IMR-90 (cell line): ENCODE data around the gene IFFO2. TPM values are rescaled to one million over a fixed set of nuclear protein-coding genes. Genes with fewer than 3 reads are reported as not detected.

Experiments
- ATAC-seq: fragments of 200-7000 bp; cut with Tn5 transposase; 2 replicates; pipeline ENCODE4 v1.9.1; 2020; ENCODE audit warnings: low read depth, mild to moderate bottlenecking, moderate library complexity
- BruUV-seq: library from RNA; stranded (reverse); fragments of 400-500 nt; replicated peaks from 2 replicates; lab custom pipeline; 2021; lab: Mats Ljungman, UMichigan
- CTCF ChIA-PET: fragments of 300-600 bp; formaldehyde crosslinking; extraction: SDS; loops from one replicate; lab custom pipeline; 2021; ENCODE audit warnings: antibody characterized with exemption; lab: Yijun Ruan, JAX
- POLR2A ChIA-PET: fragments of 300-600 bp; sonication (Branson Sonifier 250); formaldehyde crosslinking; loops from one replicate; lab custom pipeline; 2022; ENCODE audit warnings: antibody characterized with exemption; ENCODE audit not compliant: unreplicated experiment; lab: Charles Lee
- DNase-seq: peaks from one replicate; pipeline ENCODE4 v3.0.0; 2013
- H2AFZ ChIP-seq: replicated peaks from 2 replicates; pipeline ENCODE3; 2013; ENCODE audit warnings: low read length, mild to moderate bottlenecking; ENCODE audit not compliant: poor library complexity
- H2AK5ac ChIP-seq: 2 replicates; pipeline ENCODE4 v1.6.1; 2013; ENCODE audit warnings: low read depth, low read length, inconsistent platforms
- H2AK9ac ChIP-seq: replicated peaks from 2 replicates; pipeline ENCODE3; 2013; ENCODE audit warnings: mild to moderate bottlenecking, low read depth, low read length, moderate library complexity; ENCODE audit not compliant: poor library complexity
- H2BK120ac ChIP-seq: 2 replicates; pipeline ENCODE4 v1.6.1; 2013; ENCODE audit warnings: low read depth, low read length, inconsistent platforms
- H2BK15ac ChIP-seq: 3 replicates; pipeline ENCODE4 v1.6.1; 2013; ENCODE audit warnings: low read depth, low read length, inconsistent platforms
- H2BK20ac ChIP-seq: 2 replicates; pipeline ENCODE4 v1.6.1; 2013; ENCODE audit warnings: low read depth, mild to moderate bottlenecking, inconsistent platforms, low read length, moderate library complexity
- H2BK5ac ChIP-seq: 2 replicates; pipeline ENCODE4 v1.6.1; 2013; ENCODE audit warnings: mild to moderate bottlenecking, low read depth, low read length, inconsistent platforms; ENCODE audit not compliant: poor library complexity, severe bottlenecking
- H3K14ac ChIP-seq: replicated peaks from 2 replicates; pipeline ENCODE4 v1.6.1; 2013; ENCODE audit warnings: low read depth, low read length, inconsistent platforms
- H3K18ac ChIP-seq: 2 replicates; pipeline ENCODE4 v1.6.1; 2013; ENCODE audit warnings: low read depth, low read length, control low read depth
- H3K23ac ChIP-seq: 2 replicates; pipeline ENCODE4 v1.6.1; 2013; ENCODE audit warnings: low read depth, low read length, inconsistent platforms
- H3K27ac ChIP-seq: 2 replicates; pipeline ENCODE4 v1.5.1; 2013; ENCODE audit warnings: mild to moderate bottlenecking, control low read depth, low read length; ENCODE audit not compliant: insufficient read depth
- H3K27me3 ChIP-seq: 2 replicates; pipeline ENCODE4 v1.6.1; 2013; ENCODE audit warnings: low read length; ENCODE audit not compliant: control insufficient read depth, insufficient read depth
- H3K36me3 ChIP-seq: 2 replicates; pipeline ENCODE4 v1.6.1; 2013; ENCODE audit warnings: low read length, mixed read lengths; ENCODE audit not compliant: control insufficient read depth, insufficient read depth
- H3K4ac ChIP-seq: 2 replicates; pipeline ENCODE4 v1.6.1; 2013; ENCODE audit warnings: low read depth, low read length, inconsistent platforms
- H3K4me1 ChIP-seq: 2 replicates; pipeline ENCODE4 v1.6.1; 2013; ENCODE audit warnings: low read length, mixed read lengths; ENCODE audit not compliant: control insufficient read depth, insufficient read depth
- H3K4me2 ChIP-seq: 2 replicates; pipeline ENCODE4 v1.6.1; 2013; ENCODE audit warnings: low read depth, mild to moderate bottlenecking, control low read depth, low read length, moderate library complexity
- H3K4me3 ChIP-seq: 2 replicates; pipeline ENCODE4 v1.5.1; 2013; ENCODE audit warnings: low read depth, mild to moderate bottlenecking, control low read depth, low read length, moderate library complexity; ENCODE audit not compliant: insufficient read depth
- H3K56ac ChIP-seq: 2 replicates; pipeline ENCODE4 v1.6.1; 2013; ENCODE audit warnings: low read length, inconsistent platforms; ENCODE audit not compliant: insufficient read depth; ENCODE audit errors: extremely low read depth
- H3K79me1 ChIP-seq, 2 experiments: 2 replicates each; pipeline ENCODE4 v1.6.1; 2013; ENCODE audit warnings: low read length in 2 of 2, inconsistent platforms in 1 of 2, low read depth in 1 of 2
- H3K9ac ChIP-seq: 2 replicates; pipeline ENCODE4 v1.6.1; 2013; ENCODE audit warnings: low read depth, low read length, control low read depth
- H3K9me1 ChIP-seq: 2 replicates; pipeline ENCODE4 v1.6.1; 2013; ENCODE audit warnings: low read length, inconsistent platforms; ENCODE audit not compliant: insufficient read depth
- H3K9me3 ChIP-seq: 2 replicates; pipeline ENCODE4 v1.6.1; 2013; ENCODE audit warnings: low read length; ENCODE audit not compliant: control insufficient read depth, insufficient read depth
- H4K20me1 ChIP-seq: 2 replicates; pipeline ENCODE4 v1.6.1; 2013; ENCODE audit warnings: low read length, inconsistent platforms; ENCODE audit not compliant: insufficient read depth
- H4K5ac ChIP-seq: 2 replicates; pipeline ENCODE4 v1.6.1; 2013; ENCODE audit warnings: mild to moderate bottlenecking, low read depth, low read length, control low read depth
- H4K8ac ChIP-seq, 2 experiments: 2 replicates each; pipeline ENCODE4 v1.6.1; 2013; ENCODE audit warnings: low read depth in 2 of 2, low read length in 2 of 2, control low read depth in 1 of 2, inconsistent platforms in 1 of 2
- H4K91ac ChIP-seq: 2 replicates; pipeline ENCODE4 v1.6.1; 2013; ENCODE audit warnings: low read depth, low read length, inconsistent platforms; ENCODE audit not compliant: insufficient read depth
- CEBPB ChIP-seq: IDR thresholded peaks from 2 replicates; pipeline ENCODE4 v1.6.1; 2012; ENCODE audit warnings: low read depth, low read length, improper control_type of control experiment
- CHD1 ChIP-seq: IDR thresholded peaks from 2 replicates; pipeline ENCODE4 v1.6.1; 2012; ENCODE audit warnings: low read depth, low read length, improper control_type of control experiment
- MXI1 ChIP-seq: IDR thresholded peaks from 2 replicates; pipeline ENCODE4 v1.6.1; 2012; ENCODE audit warnings: low read depth, mild to moderate bottlenecking, low read length, moderate library complexity, borderline replicate concordance
- WGBS, 2 experiments: methylation state at CpG; one replicate each; pipeline versions ENCODE4 v1.1.5 to v1.1.7; 2013; ENCODE audit warnings: missing lambda C conversion rate in 2 of 2; ENCODE audit not compliant: insufficient read length in 1 of 2; ENCODE audit errors: extremely low coverage in 2 of 2; 5-methylcytosine and 5-hydroxymethylcytosine counted together
- dilution Hi-C: fragments of 300-500 bp; cut with HindIII; formaldehyde crosslinking; loops from one replicate; pipeline ENCODE4 v1.14.3; 2018; ENCODE audit warnings: low sequenced_read_pairs; ENCODE audit not compliant: unreplicated experiment
- in situ Hi-C: fragments of 300-500 bp; cut with MboI; formaldehyde crosslinking; loops from 3 replicates; pipeline ENCODE4 v1.14.3; 2019; ENCODE audit warnings: low sequenced_read_pairs, inconsistent platforms, mixed read lengths
- intact Hi-C: fragments of 100-400 bp; cut with micrococcal nuclease; formaldehyde crosslinking; loops from 2 replicates; pipeline ENCODE4 v1.10.0; 2022
- polyA plus RNA-seq, 3 experiments: library from polyadenylated mRNA; depleted of rRNA; stranded (reverse); fragments of >200 nt; gene quantifications; 2 replicates each; pipeline ENCODE4 v1.2.3, GENCODE V29; 2012; ENCODE audit warnings: low replicate concordance in 1 of 3
- total RNA-seq: library from RNA; depleted of rRNA; stranded (reverse); fragments of >200 nt; gene quantifications from 2 replicates; pipeline ENCODE4 v1.2.3, GENCODE V29; 2012
- TF ChIP-seq, protein P1 (sequence below): fragments of 150-350 bp; IDR thresholded peaks from 2 replicates; pipeline ENCODE4 v1.6.1; 2017; ENCODE audit warnings: mild to moderate bottlenecking, antibody characterized with exemption, low read length, low read depth

The IFFO2 gene
- total and polyA plus RNA-seq, 2 of the 4 experiments (the other 2 are of a cell fraction): 14.5 to 18.2 TPM

DNA sequence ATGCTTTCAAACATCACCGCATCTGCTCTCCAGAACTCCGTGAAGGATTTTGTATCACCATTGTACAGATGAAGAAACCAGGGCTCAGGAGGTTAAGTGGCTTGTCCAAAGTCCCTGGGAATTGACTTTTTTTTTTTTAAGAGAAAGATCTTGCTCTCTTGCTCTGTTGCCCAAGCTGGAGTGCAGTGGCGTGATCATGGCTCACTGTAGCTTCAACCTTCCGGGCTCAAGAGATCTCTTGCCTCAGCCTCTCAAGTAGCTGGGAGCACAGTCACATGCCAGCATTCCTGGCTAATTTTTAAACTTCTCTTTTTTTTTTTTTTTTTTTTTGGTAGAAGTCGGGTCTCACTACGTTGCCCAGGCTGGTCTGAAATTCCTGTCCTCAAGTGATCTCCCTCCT is 90.2 kb downstream of the IFFO2 start:
- BruUV-seq: no TSS peak
- peaks cover 32% of the 10 kb centered on the region for H3K27me3 ChIP-seq

More for the DNA sequence above, 90.2 kb downstream of the IFFO2 start:
- H3K4ac ChIP-seq: no peak overlapping the region
- no peaks in the 10 kb centered on the region for H3K79me1 ChIP-seq
- H2AFZ ChIP-seq: no peak overlapping the region
- H3K36me3 ChIP-seq: no peaks in the 10 kb centered on the region
- WGBS, 2 experiments: 100% methylated on average over 1 of the region's 6 CpGs; no CpG with 5 or more reads in 1 of the 2 experiments
- intact Hi-C loops: no loop called here
- ATAC-seq: no peak
- H3K4me2 ChIP-seq: no peak overlapping the region
- H2AK5ac ChIP-seq: no peak overlapping the region
- TF ChIP-seq, protein P1, sequence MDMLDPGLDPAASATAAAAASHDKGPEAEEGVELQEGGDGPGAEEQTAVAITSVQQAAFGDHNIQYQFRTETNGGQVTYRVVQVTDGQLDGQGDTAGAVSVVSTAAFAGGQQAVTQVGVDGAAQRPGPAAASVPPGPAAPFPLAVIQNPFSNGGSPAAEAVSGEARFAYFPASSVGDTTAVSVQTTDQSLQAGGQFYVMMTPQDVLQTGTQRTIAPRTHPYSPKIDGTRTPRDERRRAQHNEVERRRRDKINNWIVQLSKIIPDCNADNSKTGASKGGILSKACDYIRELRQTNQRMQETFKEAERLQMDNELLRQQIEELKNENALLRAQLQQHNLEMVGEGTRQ: no peak
- TF ChIP-seq CEBPB (no peak), CHD1 (no peak), MXI1 (no peak)
- no peaks in the 10 kb centered on the region for H4K20me1 ChIP-seq
- no peaks in the 10 kb centered on the region for H3K4me1 ChIP-seq
- H2BK15ac ChIP-seq: no peak overlapping the region
- H2BK5ac ChIP-seq: no peak overlapping the region
- no peak overlapping the region for H2BK20ac ChIP-seq
- no peak overlapping the region for H2BK120ac ChIP-seq
- ChIA-PET POLR2A (no interaction called here), CTCF (interaction anchor here (1.3 kb wide), 1 partner anchor 9 kb away, joined by 6 read pairs; no protein-coding TSS in a partner anchor)
- H3K9ac ChIP-seq: no peak overlapping the region
- H4K8ac ChIP-seq: no peak overlapping the region
- no peaks in the 10 kb centered on the region for H3K9me1 ChIP-seq
- no peak overlapping the region for H3K4me3 ChIP-seq
- H2AK9ac ChIP-seq: no peak overlapping the region
- no peak overlapping the region for H3K27ac ChIP-seq
- no peak overlapping the region for H3K18ac ChIP-seq
- in situ Hi-C loops: no loop called here
- no peak overlapping the region for H3K14ac ChIP-seq
- no peak overlapping the region for H3K23ac ChIP-seq
- dilution Hi-C loops: no loop called here
- no peak for DNase-seq
- no peak overlapping the region for H4K5ac ChIP-seq
- H4K91ac ChIP-seq: no peak overlapping the region
- no peaks in the 10 kb centered on the region for H3K9me3 ChIP-seq
- no peak overlapping the region for H3K56ac ChIP-seq
